Hepatocyte (in vitro differentiated cells): ENCODE results near the gene ABTB1.

Source experiments
- EZH2 ChIP-seq: fragments of 200-600 bp; sonication (generic); IDR thresholded peaks from 2 replicates; pipeline ENCODE4 v1.6.1; 2016; ENCODE audit warnings: antibody characterized with exemption, mild to moderate bottlenecking, borderline replicate concordance
- TF ChIP-seq, protein P1 (sequence below): fragments of 200-600 bp; sonication (generic); IDR thresholded peaks from 2 replicates; pipeline ENCODE4 v1.5.1; 2016; ENCODE audit warnings: antibody characterized with exemption, mild to moderate bottlenecking; ENCODE audit not compliant: poor library complexity

DNA sequence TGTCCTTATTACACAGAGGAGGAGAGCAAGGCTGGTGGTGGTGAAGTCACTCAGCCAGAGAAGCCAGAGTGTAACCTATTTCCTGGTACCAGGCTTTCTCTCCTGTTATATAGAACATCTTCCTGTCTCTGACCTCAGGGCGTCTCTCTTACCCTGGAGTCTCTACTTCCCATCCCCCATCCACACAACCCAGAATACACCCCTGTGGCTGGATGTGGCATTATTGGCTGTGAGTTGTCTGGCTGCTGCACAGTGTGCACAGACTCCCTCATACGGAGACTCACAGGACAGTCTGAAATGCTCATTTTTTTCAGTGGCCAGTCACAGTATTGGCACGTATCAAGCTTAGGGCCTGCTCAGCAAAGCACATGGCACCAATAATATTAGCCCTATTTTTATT is 35.2 kb upstream of the ABTB1 start:
- TF ChIP-seq, protein P1, sequence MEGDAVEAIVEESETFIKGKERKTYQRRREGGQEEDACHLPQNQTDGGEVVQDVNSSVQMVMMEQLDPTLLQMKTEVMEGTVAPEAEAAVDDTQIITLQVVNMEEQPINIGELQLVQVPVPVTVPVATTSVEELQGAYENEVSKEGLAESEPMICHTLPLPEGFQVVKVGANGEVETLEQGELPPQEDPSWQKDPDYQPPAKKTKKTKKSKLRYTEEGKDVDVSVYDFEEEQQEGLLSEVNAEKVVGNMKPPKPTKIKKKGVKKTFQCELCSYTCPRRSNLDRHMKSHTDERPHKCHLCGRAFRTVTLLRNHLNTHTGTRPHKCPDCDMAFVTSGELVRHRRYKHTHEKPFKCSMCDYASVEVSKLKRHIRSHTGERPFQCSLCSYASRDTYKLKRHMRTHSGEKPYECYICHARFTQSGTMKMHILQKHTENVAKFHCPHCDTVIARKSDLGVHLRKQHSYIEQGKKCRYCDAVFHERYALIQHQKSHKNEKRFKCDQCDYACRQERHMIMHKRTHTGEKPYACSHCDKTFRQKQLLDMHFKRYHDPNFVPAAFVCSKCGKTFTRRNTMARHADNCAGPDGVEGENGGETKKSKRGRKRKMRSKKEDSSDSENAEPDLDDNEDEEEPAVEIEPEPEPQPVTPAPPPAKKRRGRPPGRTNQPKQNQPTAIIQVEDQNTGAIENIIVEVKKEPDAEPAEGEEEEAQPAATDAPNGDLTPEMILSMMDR, result no peak
- no peak for TF ChIP-seq EZH2
